Endothelial cell of umbilical vein (primary cell): ENCODE measurements around the gene HBM.

Source experiments
- GATA2 ChIP-seq: IDR thresholded peaks from 2 replicates; pipeline ENCODE4 v1.7.0; 2011; ENCODE audit warnings: low read depth, mild to moderate bottlenecking, moderate library complexity, mixed read lengths, low read length; ENCODE audit not compliant: insufficient read length, insufficient read depth
- JUN ChIP-seq: IDR thresholded peaks from 2 replicates; pipeline ENCODE4 v1.6.1; 2011; ENCODE audit warnings: borderline replicate concordance, low read depth; ENCODE audit not compliant: insufficient read length, insufficient read depth
- MAX ChIP-seq: IDR thresholded peaks from 2 replicates; pipeline ENCODE4 v1.6.1; 2011; ENCODE audit not compliant: insufficient read depth, insufficient read length
- MYC ChIP-seq: IDR thresholded peaks from one replicate; pipeline ENCODE4 v1.6.1; 2011; ENCODE audit warnings: mild to moderate bottlenecking, low read depth, low read length
- POLR2A ChIP-seq: IDR thresholded peaks from 2 replicates; pipeline ENCODE4 v1.6.1; 2012; ENCODE audit warnings: low read depth, mild to moderate bottlenecking, control low read depth, low read length
- POLR2AphosphoS5 ChIP-seq: IDR thresholded peaks from 2 replicates; pipeline ENCODE4 v1.6.1; 2012; ENCODE audit warnings: low read depth, mild to moderate bottlenecking, control low read depth, low read length, moderate library complexity; ENCODE audit not compliant: insufficient read depth
- TF ChIP-seq, protein P1 (sequence below), 2 donors: IDR thresholded peaks; 1 replicate in 1 of 2; 2 replicates in 1 of 2; pipeline ENCODE4 v1.5.1; 2011; ENCODE audit warnings: low read length in 2 of 2, mild to moderate bottlenecking in 2 of 2, moderate library complexity in 2 of 2, control low read depth in 1 of 2, inconsistent platforms in 1 of 2, low read depth in 1 of 2; ENCODE audit not compliant: insufficient read depth in 1 of 2; ENCODE audit errors: extremely low read depth in 1 of 2

DNA sequence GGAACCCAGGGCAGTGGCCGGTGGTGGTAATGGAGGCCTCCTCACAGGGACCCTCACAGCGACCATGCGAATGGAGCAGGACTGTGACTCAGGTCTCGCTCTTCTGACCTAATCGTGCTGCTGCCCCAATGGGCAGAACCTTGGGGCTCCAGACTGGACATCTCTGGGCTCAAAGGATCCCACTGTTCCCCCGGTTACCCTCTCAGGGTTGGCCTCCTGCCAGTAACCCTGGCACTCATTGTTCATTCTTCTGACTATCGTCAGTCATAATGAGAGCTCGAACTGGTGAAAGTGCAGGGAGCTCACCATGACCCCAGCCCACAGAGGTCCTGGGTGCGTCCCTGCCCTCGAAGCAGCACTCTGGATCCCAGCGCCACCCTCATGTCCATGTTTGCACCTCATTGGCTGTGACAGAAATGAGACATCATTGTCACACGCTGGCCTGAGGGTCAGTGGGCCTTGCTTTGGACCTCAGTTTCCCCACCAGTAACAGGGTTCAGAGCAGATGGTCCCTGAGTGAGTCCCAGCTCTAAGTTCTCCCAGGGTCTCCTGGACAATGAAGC is 23.3 kb upstream of the HBM start:
- TF ChIP-seq, protein P1, sequence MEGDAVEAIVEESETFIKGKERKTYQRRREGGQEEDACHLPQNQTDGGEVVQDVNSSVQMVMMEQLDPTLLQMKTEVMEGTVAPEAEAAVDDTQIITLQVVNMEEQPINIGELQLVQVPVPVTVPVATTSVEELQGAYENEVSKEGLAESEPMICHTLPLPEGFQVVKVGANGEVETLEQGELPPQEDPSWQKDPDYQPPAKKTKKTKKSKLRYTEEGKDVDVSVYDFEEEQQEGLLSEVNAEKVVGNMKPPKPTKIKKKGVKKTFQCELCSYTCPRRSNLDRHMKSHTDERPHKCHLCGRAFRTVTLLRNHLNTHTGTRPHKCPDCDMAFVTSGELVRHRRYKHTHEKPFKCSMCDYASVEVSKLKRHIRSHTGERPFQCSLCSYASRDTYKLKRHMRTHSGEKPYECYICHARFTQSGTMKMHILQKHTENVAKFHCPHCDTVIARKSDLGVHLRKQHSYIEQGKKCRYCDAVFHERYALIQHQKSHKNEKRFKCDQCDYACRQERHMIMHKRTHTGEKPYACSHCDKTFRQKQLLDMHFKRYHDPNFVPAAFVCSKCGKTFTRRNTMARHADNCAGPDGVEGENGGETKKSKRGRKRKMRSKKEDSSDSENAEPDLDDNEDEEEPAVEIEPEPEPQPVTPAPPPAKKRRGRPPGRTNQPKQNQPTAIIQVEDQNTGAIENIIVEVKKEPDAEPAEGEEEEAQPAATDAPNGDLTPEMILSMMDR (IDR thresholded peaks at IDR 0.05; ENCODE audit: extremely low read depth in 1 of 2, insufficient read depth in 1 of 2, low read depth in 1 of 2, low read length in 2 of 2) = no peak
- no peak for TF ChIP-seq POLR2AphosphoS5
- no peak for TF ChIP-seq MAX
- no peak for TF ChIP-seq POLR2A
- TF ChIP-seq MYC = no peak
- TF ChIP-seq GATA2 = no peak
- TF ChIP-seq JUN = no peak
